ENCODE data around the gene MAML2.

The MAML2 gene

DNA sequence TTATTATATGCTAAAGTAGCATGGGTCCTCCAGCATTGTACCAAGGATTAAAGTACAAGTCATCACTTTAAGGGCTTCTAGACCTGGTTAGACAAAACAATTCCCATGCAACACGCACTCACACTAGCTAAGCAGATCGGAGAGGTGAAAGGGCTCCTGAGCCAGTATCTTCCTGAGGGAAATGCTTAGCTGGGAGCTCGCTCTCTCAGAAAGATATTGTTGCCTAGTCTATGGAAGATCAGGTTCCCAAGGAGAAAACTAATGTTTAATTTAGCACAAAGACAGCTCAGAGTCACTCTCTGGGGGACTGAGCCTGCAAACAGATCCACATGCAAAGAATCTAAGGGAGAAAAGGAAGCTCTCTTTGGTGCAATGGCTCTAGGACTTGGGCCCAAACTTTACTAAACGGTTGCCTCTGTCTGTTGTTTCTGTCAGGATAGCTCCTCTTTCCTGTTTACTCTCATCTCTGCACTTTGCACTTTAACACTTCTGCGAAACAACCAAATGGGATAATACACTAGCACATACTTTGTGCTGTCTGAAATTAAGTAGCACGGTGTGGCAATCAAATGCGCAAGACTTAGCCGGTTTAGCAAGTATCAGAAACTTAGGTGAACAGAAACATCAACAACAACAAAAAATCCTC lies 10.7 kb downstream of the MAML2 start:
- H3K4me1 ChIP-seq (ENCODE audit: control extremely low read depth in 1 of 4, control insufficient read depth in 4 of 4, insufficient read depth in 4 of 4, low read length in 3 of 4), result peaks cover 0 to 7% (median 2%) of the 10 kb centered on the region in 4 experiments
- 94% methylated on average over 6 of the region's 8 CpGs for WGBS (ENCODE audit: insufficient coverage)
- H3K4me3 ChIP-seq (ENCODE audit: control insufficient read depth in 1 of 7, extremely low read depth in 1 of 7, insufficient read depth in 4 of 7, low read depth in 2 of 7, low read length in 6 of 7), result no peak overlapping the region
- POLR2A ChIA-PET, result no interaction called here
- no peaks in the 10 kb centered on the region for H3K36me3 ChIP-seq (ENCODE audit: control insufficient read depth in 4 of 4, insufficient read depth in 4 of 4, low read length in 3 of 4)
- CTCF ChIA-PET, result interaction anchor here (0.7 to 3.6 kb wide), 4 partner anchors 10 to 38 kb away, joined by 3 to 35 read pairs (median 5); partner anchors contain the start of gene MAML2
- peak overlapping the region in 1 of 2 experiments; percentile 50 for H3K27ac ChIP-seq (ENCODE audit: insufficient read depth in 1 of 2, low read depth in 1 of 2, low read length in 2 of 2, poor library complexity in 1 of 2, severe bottlenecking in 2 of 2)
- DNase-seq, result no peak
- no peaks in the 10 kb centered on the region for H3K27me3 ChIP-seq (replicated peaks in 2 of 5; ENCODE audit: control insufficient read depth in 4 of 5, insufficient read depth in 5 of 5, low read length in 4 of 5)
- no peaks in the 10 kb centered on the region for H3K9me3 ChIP-seq (ENCODE audit: control extremely low read depth in 1 of 5, control insufficient read depth in 4 of 5, insufficient read depth in 2 of 5, low read depth in 1 of 5, low read length in 4 of 5)

DNA sequence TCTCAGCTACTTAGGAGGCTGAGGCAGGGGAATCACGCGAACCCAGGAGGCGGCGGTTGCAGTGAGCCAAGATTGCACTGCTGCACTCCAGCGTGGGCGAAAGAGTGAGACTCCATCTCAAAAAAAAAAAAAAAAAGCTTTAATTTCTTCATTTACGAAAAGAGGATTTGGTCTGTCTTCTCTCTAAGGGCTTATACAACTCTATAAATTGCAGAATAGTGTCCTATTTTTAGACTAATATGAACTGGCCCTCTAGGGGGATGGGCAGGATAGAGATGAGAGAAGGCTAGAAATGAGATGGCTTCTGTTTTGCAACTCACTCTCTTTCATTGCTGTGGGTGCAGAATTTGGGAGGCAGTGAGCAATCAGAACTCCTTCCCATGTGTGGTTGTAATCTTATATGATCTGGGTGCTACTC lies 11.3 kb downstream of the MAML2 start:
- ChIA-PET CTCF (interaction anchor here (0.7 to 3.6 kb wide), 4 partner anchors 10 to 37 kb away, joined by 3 to 35 read pairs (median 5); partner anchors contain the start of gene MAML2), POLR2A (no interaction called here)
- no peaks in the 10 kb centered on the region for H3K36me3 ChIP-seq (ENCODE audit: control insufficient read depth in 4 of 4, insufficient read depth in 4 of 4, low read length in 3 of 4)
- H3K4me1 ChIP-seq (ENCODE audit: control extremely low read depth in 1 of 4, control insufficient read depth in 4 of 4, insufficient read depth in 4 of 4, low read length in 3 of 4), result peaks cover 0 to 5% (median under 1%) of the 10 kb centered on the region in 4 experiments
- no peak for DNase-seq
- no CpG with 5 or more reads among the region's 7 CpGs for WGBS (ENCODE audit: insufficient coverage)
- no peak overlapping the region for H3K4me3 ChIP-seq (ENCODE audit: control insufficient read depth in 1 of 7, extremely low read depth in 1 of 7, insufficient read depth in 4 of 7, low read depth in 2 of 7, low read length in 6 of 7)
- H3K27me3 ChIP-seq (replicated peaks in 2 of 5; ENCODE audit: control insufficient read depth in 4 of 5, insufficient read depth in 5 of 5, low read length in 4 of 5), result no peaks in the 10 kb centered on the region
- H3K27ac ChIP-seq (ENCODE audit: insufficient read depth in 1 of 2, low read depth in 1 of 2, low read length in 2 of 2, poor library complexity in 1 of 2, severe bottlenecking in 2 of 2), result no peak overlapping the region
- no peaks in the 10 kb centered on the region for H3K9me3 ChIP-seq (ENCODE audit: control extremely low read depth in 1 of 5, control insufficient read depth in 4 of 5, insufficient read depth in 2 of 5, low read depth in 1 of 5, low read length in 4 of 5)

DNA sequence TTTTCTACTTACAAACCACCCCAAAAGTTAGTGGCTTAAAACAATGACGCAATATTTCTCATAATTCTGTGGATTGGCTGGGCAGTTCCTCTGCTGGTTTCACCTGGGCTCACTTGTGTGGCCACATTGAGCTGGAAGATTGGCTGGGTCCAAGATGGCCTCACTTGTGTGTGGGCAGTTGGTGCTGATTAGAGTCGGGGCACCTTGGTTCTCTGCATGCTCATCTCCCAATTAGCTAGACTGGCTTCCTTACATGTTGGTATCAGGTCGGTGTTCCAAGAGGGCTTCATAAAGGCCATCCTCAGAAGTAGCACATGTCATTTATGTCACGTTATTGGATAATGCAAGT lies 12.5 kb downstream of the MAML2 start:
- no peaks in the 10 kb centered on the region for H3K36me3 ChIP-seq (ENCODE audit: control insufficient read depth in 4 of 4, insufficient read depth in 4 of 4, low read length in 3 of 4)
- no peaks in the 10 kb centered on the region for H3K9me3 ChIP-seq (ENCODE audit: control extremely low read depth in 1 of 5, control insufficient read depth in 4 of 5, insufficient read depth in 2 of 5, low read depth in 1 of 5, low read length in 4 of 5)
- ChIA-PET CTCF (interaction anchor here (1.4 to 3.6 kb wide), 3 partner anchors 11 to 36 kb away, joined by 3 to 35 read pairs (median 7); partner anchors contain the start of gene MAML2), POLR2A (no interaction called here)
- DNase-seq, result no peak
- WGBS (ENCODE audit: insufficient coverage), result 94% methylated on average over 2 of the region's 4 CpGs
- H3K27me3 ChIP-seq (replicated peaks in 2 of 5; ENCODE audit: control insufficient read depth in 4 of 5, insufficient read depth in 5 of 5, low read length in 4 of 5), result no peaks in the 10 kb centered on the region
- peaks cover 0 to 5% (median 2%) of the 10 kb centered on the region in 4 experiments for H3K4me1 ChIP-seq (ENCODE audit: control extremely low read depth in 1 of 4, control insufficient read depth in 4 of 4, insufficient read depth in 4 of 4, low read length in 3 of 4)
- H3K4me3 ChIP-seq (ENCODE audit: control insufficient read depth in 1 of 7, extremely low read depth in 1 of 7, insufficient read depth in 4 of 7, low read depth in 2 of 7, low read length in 6 of 7), result no peak overlapping the region
- H3K27ac ChIP-seq (ENCODE audit: insufficient read depth in 1 of 2, low read depth in 1 of 2, low read length in 2 of 2, poor library complexity in 1 of 2, severe bottlenecking in 2 of 2), result no peak overlapping the region

GRCh38 chr11:96329855-96330510 lies 13.0 kb downstream of the MAML2 start:
- Histone ChIP-seq H3K4me1 (ENCODE audit: control extremely low read depth in 1 of 4, control insufficient read depth in 4 of 4, insufficient read depth in 4 of 4, low read length in 3 of 4) (peaks cover 0 to 5% (median 1%) of the 10 kb centered on the region in 4 experiments), H3K9me3 (ENCODE audit: control extremely low read depth in 1 of 5, control insufficient read depth in 4 of 5, insufficient read depth in 2 of 5, low read depth in 1 of 5, low read length in 4 of 5) (no peaks in the 10 kb centered on the region), H3K27ac (ENCODE audit: insufficient read depth in 1 of 2, low read depth in 1 of 2, low read length in 2 of 2, poor library complexity in 1 of 2, severe bottlenecking in 2 of 2) (no peak overlapping the region), H3K4me3 (ENCODE audit: control insufficient read depth in 1 of 7, extremely low read depth in 1 of 7, insufficient read depth in 4 of 7, low read depth in 2 of 7, low read length in 6 of 7) (no peak overlapping the region), H3K27me3 (replicated peaks in 2 of 5; ENCODE audit: control insufficient read depth in 4 of 5, insufficient read depth in 5 of 5, low read length in 4 of 5) (no peaks in the 10 kb centered on the region), H3K36me3 (ENCODE audit: control insufficient read depth in 4 of 4, insufficient read depth in 4 of 4, low read length in 3 of 4) (no peaks in the 10 kb centered on the region)
- ChIA-PET POLR2A (no interaction called here), CTCF (interaction anchor here (1.4 to 3.6 kb wide), 2 partner anchors 12 to 13 kb away, joined by 3 to 35 read pairs; partner anchors contain the start of gene MAML2)
- WGBS (ENCODE audit: insufficient coverage), result 94% methylated on average over 3 of the region's 3 CpGs
- no peak for DNase-seq

DNA sequence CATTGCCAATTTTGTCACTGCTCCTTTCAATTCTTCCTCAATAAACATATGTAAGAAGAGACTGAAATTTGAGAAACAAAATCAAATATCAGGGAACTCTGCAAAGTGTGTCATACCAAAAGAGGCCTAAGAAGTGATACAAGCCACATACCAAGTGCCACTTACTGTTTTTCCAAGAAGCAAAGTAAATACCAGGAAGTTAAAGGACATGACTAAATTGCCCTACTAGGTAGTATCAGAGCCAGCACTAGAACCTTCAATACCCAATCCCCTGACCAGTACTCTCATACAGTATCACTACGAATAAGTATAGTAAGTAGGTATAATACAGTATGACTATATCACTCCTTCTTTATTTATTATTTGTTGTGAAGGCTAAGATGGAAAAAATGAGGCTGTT lies 13.6 kb downstream of the MAML2 start:
- ChIA-PET CTCF (interaction anchor here (1.0 to 3.6 kb wide), 3 partner anchors 8 to 13 kb away, joined by 3 to 35 read pairs (median 4); partner anchors contain the start of gene MAML2), POLR2A (no interaction called here)
- WGBS (ENCODE audit: insufficient coverage), result no CpG with 5 or more reads among the region's 1 CpG
- Histone ChIP-seq H3K27me3 (replicated peaks in 2 of 5; ENCODE audit: control insufficient read depth in 4 of 5, insufficient read depth in 5 of 5, low read length in 4 of 5) (no peaks in the 10 kb centered on the region), H3K27ac (ENCODE audit: insufficient read depth in 1 of 2, low read depth in 1 of 2, low read length in 2 of 2, poor library complexity in 1 of 2, severe bottlenecking in 2 of 2) (peak overlapping the region in 1 of 2 experiments; percentile 3), H3K4me3 (ENCODE audit: control insufficient read depth in 1 of 7, extremely low read depth in 1 of 7, insufficient read depth in 4 of 7, low read depth in 2 of 7, low read length in 6 of 7) (no peak overlapping the region), H3K9me3 (ENCODE audit: control extremely low read depth in 1 of 5, control insufficient read depth in 4 of 5, insufficient read depth in 2 of 5, low read depth in 1 of 5, low read length in 4 of 5) (no peaks in the 10 kb centered on the region), H3K4me1 (ENCODE audit: control extremely low read depth in 1 of 4, control insufficient read depth in 4 of 4, insufficient read depth in 4 of 4, low read length in 3 of 4) (peaks cover 0 to 5% (median 1%) of the 10 kb centered on the region in 4 experiments), H3K36me3 (ENCODE audit: control insufficient read depth in 4 of 4, insufficient read depth in 4 of 4, low read length in 3 of 4) (no peaks in the 10 kb centered on the region)
- DNase-seq, result no peak

DNA sequence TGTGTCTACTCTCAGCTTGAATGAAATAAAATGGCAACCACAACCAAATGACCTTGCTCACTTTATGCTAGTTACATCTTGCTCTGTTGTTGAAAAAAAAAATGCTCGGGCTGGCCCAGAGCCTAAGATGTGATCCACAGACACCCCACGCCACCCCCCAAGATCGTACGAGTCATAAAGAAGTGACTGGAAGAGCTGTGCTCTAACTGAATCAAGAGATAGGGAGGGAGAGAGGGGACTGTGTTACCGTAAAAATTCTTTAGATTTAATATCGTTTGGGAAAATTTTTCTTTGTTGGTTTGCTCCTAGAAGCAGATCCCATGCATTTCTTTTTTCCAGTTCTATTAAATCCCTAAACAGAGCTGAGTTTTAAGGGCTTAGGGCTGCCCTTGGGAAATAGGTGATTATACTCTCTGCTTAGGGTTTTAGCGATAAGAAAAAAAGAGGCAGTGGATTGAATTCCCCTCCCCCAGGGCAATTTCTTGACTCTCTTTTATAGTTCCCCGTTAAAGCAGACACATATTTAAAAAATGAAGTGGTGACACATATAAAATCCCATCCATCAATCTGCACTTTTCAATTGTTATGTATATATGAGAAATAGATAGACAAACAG lies 14.5 kb downstream of the MAML2 start:
- 95% methylated on average over 2 of the region's 8 CpGs for WGBS (ENCODE audit: insufficient coverage)
- ChIA-PET CTCF (interaction anchor here (0.6 to 1.2 kb wide), 4 partner anchors 9 to 26 kb away, joined by 3 to 5 read pairs (median 4); partner anchors contain the start of gene MAML2), POLR2A (no interaction called here)
- H3K27ac ChIP-seq (ENCODE audit: insufficient read depth in 1 of 2, low read depth in 1 of 2, low read length in 2 of 2, poor library complexity in 1 of 2, severe bottlenecking in 2 of 2), result peak overlapping the region in 1 of 2 experiments; percentile 3
- H3K4me3 ChIP-seq (ENCODE audit: control insufficient read depth in 1 of 7, extremely low read depth in 1 of 7, insufficient read depth in 4 of 7, low read depth in 2 of 7, low read length in 6 of 7), result no peak overlapping the region
- no peak for DNase-seq
- no peaks in the 10 kb centered on the region for H3K9me3 ChIP-seq (ENCODE audit: control extremely low read depth in 1 of 5, control insufficient read depth in 4 of 5, insufficient read depth in 2 of 5, low read depth in 1 of 5, low read length in 4 of 5)
- no peaks in the 10 kb centered on the region for H3K27me3 ChIP-seq (replicated peaks in 2 of 5; ENCODE audit: control insufficient read depth in 4 of 5, insufficient read depth in 5 of 5, low read length in 4 of 5)
- no peaks in the 10 kb centered on the region for H3K36me3 ChIP-seq (ENCODE audit: control insufficient read depth in 4 of 4, insufficient read depth in 4 of 4, low read length in 3 of 4)
- peaks cover 0 to 5% (median 1%) of the 10 kb centered on the region in 4 experiments for H3K4me1 ChIP-seq (ENCODE audit: control extremely low read depth in 1 of 4, control insufficient read depth in 4 of 4, insufficient read depth in 4 of 4, low read length in 3 of 4)
